Lower leg skin (tissue), 3 donors: ENCODE results near the gene SPTLC1.

ENCODE experiments used
- POLR2A ChIP-seq, 2 donors: fragments of 450-650 bp; IDR thresholded peaks; one replicate each; pipeline ENCODE4 v1.6.1; 2016 to 2017; ENCODE audit warnings: antibody characterized with exemption in 2 of 2, mild to moderate bottlenecking in 1 of 2, moderate library complexity in 1 of 2
- TF ChIP-seq, protein P1 (sequence below), 3 donors: fragments of 450-650 bp; IDR thresholded peaks; one replicate each; pipeline ENCODE4 v1.5.1; 2016; ENCODE audit warnings: antibody characterized with exemption in 3 of 3, mild to moderate bottlenecking in 3 of 3, moderate library complexity in 2 of 3

- TF ChIP-seq POLR2A (IDR thresholded peaks at IDR 0.05): no peak
- TF ChIP-seq, protein P1, sequence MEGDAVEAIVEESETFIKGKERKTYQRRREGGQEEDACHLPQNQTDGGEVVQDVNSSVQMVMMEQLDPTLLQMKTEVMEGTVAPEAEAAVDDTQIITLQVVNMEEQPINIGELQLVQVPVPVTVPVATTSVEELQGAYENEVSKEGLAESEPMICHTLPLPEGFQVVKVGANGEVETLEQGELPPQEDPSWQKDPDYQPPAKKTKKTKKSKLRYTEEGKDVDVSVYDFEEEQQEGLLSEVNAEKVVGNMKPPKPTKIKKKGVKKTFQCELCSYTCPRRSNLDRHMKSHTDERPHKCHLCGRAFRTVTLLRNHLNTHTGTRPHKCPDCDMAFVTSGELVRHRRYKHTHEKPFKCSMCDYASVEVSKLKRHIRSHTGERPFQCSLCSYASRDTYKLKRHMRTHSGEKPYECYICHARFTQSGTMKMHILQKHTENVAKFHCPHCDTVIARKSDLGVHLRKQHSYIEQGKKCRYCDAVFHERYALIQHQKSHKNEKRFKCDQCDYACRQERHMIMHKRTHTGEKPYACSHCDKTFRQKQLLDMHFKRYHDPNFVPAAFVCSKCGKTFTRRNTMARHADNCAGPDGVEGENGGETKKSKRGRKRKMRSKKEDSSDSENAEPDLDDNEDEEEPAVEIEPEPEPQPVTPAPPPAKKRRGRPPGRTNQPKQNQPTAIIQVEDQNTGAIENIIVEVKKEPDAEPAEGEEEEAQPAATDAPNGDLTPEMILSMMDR (IDR thresholded peaks at IDR 0.05): no peak
Measured at GRCh38 chr9:92058026-92058425, 57.2 kb downstream of the SPTLC1 start.
